K562 (cell line): ENCODE measurements around the gene LCTL. TPM values are rescaled to one million over a fixed set of nuclear protein-coding genes. Genes with fewer than 3 reads are reported as not detected.

ENCODE experiments used
- TFAM ChIP-seq: fragments of 250-450 bp; sonication (Bioruptor Pico); conservative IDR thresholded peaks from 2 replicates; pipeline ENCODE4 v1.5.0; 2021; ENCODE audit warnings: mild to moderate bottlenecking, moderate library complexity
- USF1 ChIP-seq: sonication (generic); formaldehyde crosslinking; IDR thresholded peaks from 2 replicates; pipeline ENCODE4 v1.9.0; 2022; ENCODE audit warnings: mild to moderate bottlenecking, missing genetic modification reagents
- ZNF76 ChIP-seq: fragments of 250-450 bp; sonication (Bioruptor Pico); IDR thresholded peaks from 2 replicates; pipeline ENCODE4 v1.4.0; 2020; ENCODE audit warnings: mild to moderate bottlenecking, moderate library complexity, borderline replicate concordance
- polyA plus RNA-seq, 8 experiments: library from polyadenylated mRNA; depleted of rRNA in 4 of 8; stranded (reverse) in 5 of 8; unstranded in 3 of 8; fragments of >200 nt; fragmentation: Nextera tagmentation in 2 of 8; fragmentation: Illumina TruSeq in 1 of 8; extraction: Ambion mirVana in 2 of 8; extraction: Trizol in 1 of 8; gene quantifications; 2 replicates each; pipeline versions ENCODE4 v1.2.1 to v1.2.3, GENCODE V29; 2011 to 2014; ENCODE audit warnings: inconsistent platforms in 1 of 8, missing spikeins in 1 of 8
- small RNA-seq: library from RNA; depleted of rRNA; stranded (forward); fragments of <200 nt; gene quantifications from one replicate; pipeline ENCODE3, GENCODE V24; 2014
- total RNA-seq, 7 experiments: library from RNA; depleted of rRNA in 6 of 7; stranded (reverse); fragments of >200 nt in 6 of 7; fragmentation: Illumina TruSeq in 2 of 7; extraction: Trizol in 2 of 7; gene quantifications; 2 replicates each; pipeline versions ENCODE4 v1.2.1 to v1.2.3, GENCODE V29; 2011 to 2021; ENCODE audit warnings: low replicate concordance in 1 of 7

Gene LCTL
- total and polyA plus RNA-seq, 9 of the 15 experiments (the other 6 are each of a cell fraction or from before 2014, with no cell fraction given) = 0.08 to 0.31 (median 0.17) TPM; not detected in 6

- no peak for TF ChIP-seq USF1 (CRISPR knock-in tag)
- no peak for TF ChIP-seq TFAM (CRISPR knock-in tag)
- TF ChIP-seq ZNF76 (CRISPR knock-in tag) = no peak
These were observed 67.1 kb downstream of the LCTL start (continued) for GRCh38 chr15:66498501-66499386.

Small RNA genes lying within 50 kb of the gene (small RNA-seq; reads per million reads assigned to genes)
- gene RF01159 (not detected), gene SNORD16 (not detected), gene SNORD18A (not detected), gene SNORD18B (not detected), gene SNORD18C (not detected)

Other genes with a start within 250 kb of the LCTL start
- 29.9 and 31.1 TPM in 2 replicates for gene TIPIN, start 209.3 kb downstream of the LCTL start, total RNA-seq (2014; rRNA removed)
- gene TIPIN, start 209.3 kb downstream of the LCTL start, total RNA-seq (2014; rRNA removed; fragmentation: Illumina TruSeq; extraction: Trizol) = 45.8 and 64.9 TPM in 2 replicates
- 40.4 and 41.9 TPM in 2 replicates for gene TIPIN, start 209.3 kb downstream of the LCTL start, total RNA-seq (2015; rRNA removed; fragmentation: Illumina TruSeq; extraction: Trizol)
- 27.4 and 28.0 TPM in 2 replicates for gene TIPIN, start 209.3 kb downstream of the LCTL start, total RNA-seq (2021)
- gene TIPIN, start 209.3 kb downstream of the LCTL start, polyA plus RNA-seq (2011; rRNA removed) = 15.2 and 22.9 TPM in 2 replicates
- 61.4 and 62.1 TPM in 2 replicates for gene TIPIN, start 209.3 kb downstream of the LCTL start, polyA plus RNA-seq (2014; fragmentation: Illumina TruSeq; extraction: Trizol)
- 10 to 100 TPM; 55.6 to 58.9 TPM for gene TIPIN, start 209.3 kb downstream of the LCTL start, polyA plus RNA-seq (2014; fragmentation: Nextera tagmentation; extraction: Ambion mirVana)
- gene TIPIN, start 209.3 kb downstream of the LCTL start, polyA plus RNA-seq (2014; rRNA removed) = 25.7 and 42.0 TPM in 2 replicates
- gene MAP2K1, start 179.1 kb downstream of the LCTL start, total RNA-seq (2014; rRNA removed) = 30.0 and 37.6 TPM in 2 replicates
- gene MAP2K1, start 179.1 kb downstream of the LCTL start, total RNA-seq (2014; rRNA removed; fragmentation: Illumina TruSeq; extraction: Trizol) = 29.3 and 29.7 TPM in 2 replicates
- 22.4 and 24.6 TPM in 2 replicates for gene MAP2K1, start 179.1 kb downstream of the LCTL start, total RNA-seq (2015; rRNA removed; fragmentation: Illumina TruSeq; extraction: Trizol)
- 55.9 and 58.3 TPM in 2 replicates for gene MAP2K1, start 179.1 kb downstream of the LCTL start, total RNA-seq (2021)
- 45.5 and 48.2 TPM in 2 replicates for gene MAP2K1, start 179.1 kb downstream of the LCTL start, polyA plus RNA-seq (2011; rRNA removed)
- 41.4 and 42.3 TPM in 2 replicates for gene MAP2K1, start 179.1 kb downstream of the LCTL start, polyA plus RNA-seq (2014; fragmentation: Illumina TruSeq; extraction: Trizol)
- 10 to 100 TPM in 1 of 2 experiments, 1 to 10 TPM in 1; 7.5 to 10.9 TPM for gene MAP2K1, start 179.1 kb downstream of the LCTL start, polyA plus RNA-seq (2014; fragmentation: Nextera tagmentation; extraction: Ambion mirVana)
- gene MAP2K1, start 179.1 kb downstream of the LCTL start, polyA plus RNA-seq (2014; rRNA removed) = 45.0 and 52.7 TPM in 2 replicates
- gene SNAPC5, start 68.2 kb downstream of the LCTL start, total RNA-seq (2014; rRNA removed) = 67.2 and 96.5 TPM in 2 replicates
- 102 and 112 TPM in 2 replicates for gene SNAPC5, start 68.2 kb downstream of the LCTL start, total RNA-seq (2014; rRNA removed; fragmentation: Illumina TruSeq; extraction: Trizol)
- 77.0 and 79.9 TPM in 2 replicates for gene SNAPC5, start 68.2 kb downstream of the LCTL start, total RNA-seq (2015; rRNA removed; fragmentation: Illumina TruSeq; extraction: Trizol)
- 56.7 and 57.0 TPM in 2 replicates for gene SNAPC5, start 68.2 kb downstream of the LCTL start, total RNA-seq (2021)
- 40.6 and 52.8 TPM in 2 replicates for gene SNAPC5, start 68.2 kb downstream of the LCTL start, polyA plus RNA-seq (2011; rRNA removed)
- 116 and 118 TPM in 2 replicates for gene SNAPC5, start 68.2 kb downstream of the LCTL start, polyA plus RNA-seq (2014; fragmentation: Illumina TruSeq; extraction: Trizol)
- 100 to 1,000 TPM; 155 TPM for gene SNAPC5, start 68.2 kb downstream of the LCTL start, polyA plus RNA-seq (2014; fragmentation: Nextera tagmentation; extraction: Ambion mirVana)
- gene SNAPC5, start 68.2 kb downstream of the LCTL start, polyA plus RNA-seq (2014; rRNA removed) = 70.5 and 80.8 TPM in 2 replicates
- 2,055 and 3,520 TPM in 2 replicates for gene RPL4, start 61.1 kb downstream of the LCTL start, total RNA-seq (2014; rRNA removed)
- gene RPL4, start 61.1 kb downstream of the LCTL start, total RNA-seq (2014; rRNA removed; fragmentation: Illumina TruSeq; extraction: Trizol) = 5,714 and 5,919 TPM in 2 replicates
- 4,633 and 5,069 TPM in 2 replicates for gene RPL4, start 61.1 kb downstream of the LCTL start, total RNA-seq (2015; rRNA removed; fragmentation: Illumina TruSeq; extraction: Trizol)
- gene RPL4, start 61.1 kb downstream of the LCTL start, total RNA-seq (2021) = 3,792 and 4,028 TPM in 2 replicates
- gene RPL4, start 61.1 kb downstream of the LCTL start, polyA plus RNA-seq (2011; rRNA removed) = 6,235 and 7,065 TPM in 2 replicates
- gene RPL4, start 61.1 kb downstream of the LCTL start, polyA plus RNA-seq (2014; fragmentation: Illumina TruSeq; extraction: Trizol) = 7,372 and 7,760 TPM in 2 replicates
- gene RPL4, start 61.1 kb downstream of the LCTL start, polyA plus RNA-seq (2014; fragmentation: Nextera tagmentation; extraction: Ambion mirVana) = 1,000 to 10,000 TPM; 3,604 to 3,827 TPM
- gene RPL4, start 61.1 kb downstream of the LCTL start, polyA plus RNA-seq (2014; rRNA removed) = 5,294 and 6,049 TPM in 2 replicates
- gene ZWILCH, start 60.7 kb downstream of the LCTL start, total RNA-seq (2014; rRNA removed) = 25.4 and 35.2 TPM in 2 replicates
- 59.3 and 62.6 TPM in 2 replicates for gene ZWILCH, start 60.7 kb downstream of the LCTL start, total RNA-seq (2014; rRNA removed; fragmentation: Illumina TruSeq; extraction: Trizol)
- 46.8 and 52.0 TPM in 2 replicates for gene ZWILCH, start 60.7 kb downstream of the LCTL start, total RNA-seq (2015; rRNA removed; fragmentation: Illumina TruSeq; extraction: Trizol)
- 36.9 and 41.4 TPM in 2 replicates for gene ZWILCH, start 60.7 kb downstream of the LCTL start, total RNA-seq (2021)
- 53.6 and 78.7 TPM in 2 replicates for gene ZWILCH, start 60.7 kb downstream of the LCTL start, polyA plus RNA-seq (2011; rRNA removed)
- 42.9 and 52.1 TPM in 2 replicates for gene ZWILCH, start 60.7 kb downstream of the LCTL start, polyA plus RNA-seq (2014; fragmentation: Illumina TruSeq; extraction: Trizol)
- 10 to 100 TPM; 93.2 to 94.2 TPM for gene ZWILCH, start 60.7 kb downstream of the LCTL start, polyA plus RNA-seq (2014; fragmentation: Nextera tagmentation; extraction: Ambion mirVana)
- 26.7 and 32.8 TPM in 2 replicates for gene ZWILCH, start 60.7 kb downstream of the LCTL start, polyA plus RNA-seq (2014; rRNA removed)
- 11.3 and 14.5 TPM in 2 replicates for gene SMAD6, start 136.2 kb upstream of the LCTL start, total RNA-seq (2014; rRNA removed)
- gene SMAD6, start 136.2 kb upstream of the LCTL start, total RNA-seq (2014; rRNA removed; fragmentation: Illumina TruSeq; extraction: Trizol) = 1.7 and 2.5 TPM in 2 replicates
- gene SMAD6, start 136.2 kb upstream of the LCTL start, total RNA-seq (2015; rRNA removed; fragmentation: Illumina TruSeq; extraction: Trizol) = 3.7 and 4.1 TPM in 2 replicates
- 14.2 and 15.5 TPM in 2 replicates for gene SMAD6, start 136.2 kb upstream of the LCTL start, total RNA-seq (2021)
- gene SMAD6, start 136.2 kb upstream of the LCTL start, polyA plus RNA-seq (2011; rRNA removed) = 5.3 and 9.2 TPM in 2 replicates
- 1.1 and 1.4 TPM in 2 replicates for gene SMAD6, start 136.2 kb upstream of the LCTL start, polyA plus RNA-seq (2014; fragmentation: Illumina TruSeq; extraction: Trizol)
- under 1 TPM; 0.10 to 0.13 TPM for gene SMAD6, start 136.2 kb upstream of the LCTL start, polyA plus RNA-seq (2014; fragmentation: Nextera tagmentation; extraction: Ambion mirVana)
- gene SMAD6, start 136.2 kb upstream of the LCTL start, polyA plus RNA-seq (2014; rRNA removed) = 4.6 and 6.9 TPM in 2 replicates